ENCODE measurements around the gene PIGX.

PIGX gene

GRCh38 chr3:196772897-196773296 is 60.7 kb downstream of the PIGX start:
- Histone ChIP-seq H3K4me3 (ENCODE audit: low read depth, low read length) (no peak overlapping the region), H3K9me3 (ENCODE audit: control insufficient read depth, insufficient read depth, low read length) (no peaks in the 10 kb centered on the region), H3K27me3 (ENCODE audit: control insufficient read depth, insufficient read depth, low read length) (no peaks in the 10 kb centered on the region), H3K4me1 (ENCODE audit: control insufficient read depth, insufficient read depth, low read length) (peaks cover 5% of the 10 kb centered on the region), H3K36me3 (ENCODE audit: control insufficient read depth, insufficient read depth, low read length) (peaks cover 3% of the 10 kb centered on the region), H3K9ac (ENCODE audit: low read depth, low read length) (no peak overlapping the region)

DNA sequence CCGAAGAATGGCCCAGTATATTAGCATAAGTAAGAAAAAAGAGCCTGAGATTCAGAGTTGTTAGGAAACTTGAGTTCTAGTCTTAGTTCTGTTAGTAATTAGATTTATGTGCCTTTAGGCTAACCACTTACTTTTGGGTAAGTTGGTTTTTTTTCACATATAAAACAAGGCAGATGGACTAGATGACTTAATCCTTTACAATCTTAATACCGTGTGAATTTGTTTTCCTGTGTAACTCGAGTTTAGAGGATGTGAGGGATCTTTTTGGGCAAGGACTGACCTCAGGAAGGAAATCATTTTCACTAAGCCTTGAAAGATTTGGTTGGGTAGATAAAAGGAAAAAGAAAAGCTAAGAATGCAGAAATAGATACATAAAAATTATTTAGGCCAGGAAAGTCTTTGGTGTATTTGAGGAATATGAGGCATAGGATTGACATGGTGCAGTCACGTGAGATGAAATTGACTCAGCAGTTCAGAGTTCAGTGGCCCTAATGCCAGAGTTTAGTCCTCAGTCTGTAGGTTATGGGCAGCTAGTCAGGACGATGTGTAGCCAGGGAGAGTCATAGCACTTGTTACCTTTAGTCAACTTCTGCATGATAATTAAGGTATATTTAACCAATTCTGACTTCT is 62.1 kb downstream of the PIGX start:
- H3K9me3 ChIP-seq (ENCODE audit: control insufficient read depth, insufficient read depth, low read length), result no peaks in the 10 kb centered on the region
- H3K27me3 ChIP-seq (ENCODE audit: control insufficient read depth, insufficient read depth, low read length), result no peaks in the 10 kb centered on the region
- H3K4me3 ChIP-seq (ENCODE audit: low read depth, low read length), result no peak overlapping the region
- H3K36me3 ChIP-seq (ENCODE audit: control insufficient read depth, insufficient read depth, low read length), result peaks cover under 1% of the 10 kb centered on the region
- no peak overlapping the region for H3K9ac ChIP-seq (ENCODE audit: low read depth, low read length)
- peaks cover 5% of the 10 kb centered on the region for H3K4me1 ChIP-seq (ENCODE audit: control insufficient read depth, insufficient read depth, low read length)

DNA sequence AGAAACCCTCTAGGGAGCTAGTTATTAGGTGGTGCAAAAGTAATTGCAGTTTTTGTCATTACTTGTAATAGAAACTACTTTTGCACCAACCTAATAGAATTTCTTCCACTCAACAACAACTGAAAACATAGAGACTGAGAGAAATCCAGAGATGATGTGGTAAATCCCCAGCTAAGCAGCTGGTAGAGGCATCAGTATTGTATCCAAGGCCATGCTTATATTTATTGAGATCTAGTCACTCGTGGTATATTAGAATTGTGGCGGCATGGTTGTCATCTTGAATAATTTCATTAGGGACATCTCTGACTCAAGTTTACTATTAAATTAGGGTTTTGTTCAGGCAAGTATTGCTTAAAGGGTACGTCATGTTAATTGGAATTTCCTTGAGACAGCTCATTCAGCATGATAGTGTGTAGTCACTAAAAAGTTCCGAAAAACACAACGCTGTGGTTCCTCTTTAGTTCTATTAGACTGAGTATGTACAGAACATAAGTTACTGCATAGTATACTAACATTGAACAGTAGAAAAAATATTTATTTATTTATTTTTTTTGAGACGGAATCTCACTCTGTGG is 62.8 kb downstream of the PIGX start:
- Histone ChIP-seq H3K36me3 (ENCODE audit: control insufficient read depth, insufficient read depth, low read length) (peaks cover 6% of the 10 kb centered on the region), H3K9ac (ENCODE audit: low read depth, low read length) (no peak overlapping the region), H3K4me3 (ENCODE audit: low read depth, low read length) (no peak overlapping the region), H3K27me3 (ENCODE audit: control insufficient read depth, insufficient read depth, low read length) (no peaks in the 10 kb centered on the region), H3K4me1 (ENCODE audit: control insufficient read depth, insufficient read depth, low read length) (peaks cover 5% of the 10 kb centered on the region), H3K9me3 (ENCODE audit: control insufficient read depth, insufficient read depth, low read length) (peaks cover 3% of the 10 kb centered on the region)

- H3K9me3 ChIP-seq (ENCODE audit: control insufficient read depth, insufficient read depth, low read length), result peaks cover 4% of the 10 kb centered on the region
- H3K27me3 ChIP-seq (ENCODE audit: control insufficient read depth, insufficient read depth, low read length), result no peaks in the 10 kb centered on the region
Observed at GRCh38 chr3:196775938-196776337, 63.8 kb downstream of the PIGX start.

GRCh38 chr3:196777836-196778235 is 65.7 kb downstream of the PIGX start:
- Histone ChIP-seq H3K9ac (ENCODE audit: low read depth, low read length) (no peak overlapping the region), H3K27me3 (ENCODE audit: control insufficient read depth, insufficient read depth, low read length) (no peaks in the 10 kb centered on the region), H3K36me3 (ENCODE audit: control insufficient read depth, insufficient read depth, low read length) (peaks cover 10% of the 10 kb centered on the region), H3K9me3 (ENCODE audit: control insufficient read depth, insufficient read depth, low read length) (peaks cover 4% of the 10 kb centered on the region), H3K4me3 (ENCODE audit: low read depth, low read length) (no peak overlapping the region), H3K4me1 (ENCODE audit: control insufficient read depth, insufficient read depth, low read length) (no peaks in the 10 kb centered on the region)

More at GRCh38 chr3:196775938-196776337, 63.8 kb downstream of the PIGX start:
- peaks cover 9% of the 10 kb centered on the region for H3K36me3 ChIP-seq (ENCODE audit: control insufficient read depth, insufficient read depth, low read length)
- no peak overlapping the region for H3K4me3 ChIP-seq (ENCODE audit: low read depth, low read length)
- H3K4me1 ChIP-seq (ENCODE audit: control insufficient read depth, insufficient read depth, low read length), result peaks cover 5% of the 10 kb centered on the region
- no peak overlapping the region for H3K9ac ChIP-seq (ENCODE audit: low read depth, low read length)

DNA sequence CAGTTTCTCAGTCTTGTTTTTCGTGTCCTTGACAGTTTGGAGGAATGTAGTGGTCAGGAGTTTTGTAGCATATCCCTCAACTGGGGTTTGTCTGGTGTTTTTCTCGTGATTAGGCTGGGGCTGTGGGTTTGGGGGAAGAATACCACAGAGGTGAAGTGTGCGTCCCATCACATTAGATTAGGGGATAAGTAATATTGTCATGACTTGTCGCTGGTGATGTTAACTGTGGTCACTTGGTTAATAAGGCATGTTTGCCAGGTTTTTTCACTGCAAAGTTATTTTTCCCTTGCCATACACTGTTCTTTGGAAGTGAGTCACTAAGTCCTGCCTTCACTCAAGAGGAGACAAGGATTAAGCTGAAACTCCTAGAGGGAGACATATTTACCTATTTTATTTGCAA is 66.6 kb downstream of the PIGX start:
- H3K9me3 ChIP-seq (ENCODE audit: control insufficient read depth, insufficient read depth, low read length), result peaks cover 4% of the 10 kb centered on the region
- H3K9ac ChIP-seq (ENCODE audit: low read depth, low read length), result no peak overlapping the region
- no peaks in the 10 kb centered on the region for H3K4me1 ChIP-seq (ENCODE audit: control insufficient read depth, insufficient read depth, low read length)
- no peak overlapping the region for H3K4me3 ChIP-seq (ENCODE audit: low read depth, low read length)
- peaks cover 14% of the 10 kb centered on the region for H3K36me3 ChIP-seq (ENCODE audit: control insufficient read depth, insufficient read depth, low read length)
- no peaks in the 10 kb centered on the region for H3K27me3 ChIP-seq (ENCODE audit: control insufficient read depth, insufficient read depth, low read length)

DNA sequence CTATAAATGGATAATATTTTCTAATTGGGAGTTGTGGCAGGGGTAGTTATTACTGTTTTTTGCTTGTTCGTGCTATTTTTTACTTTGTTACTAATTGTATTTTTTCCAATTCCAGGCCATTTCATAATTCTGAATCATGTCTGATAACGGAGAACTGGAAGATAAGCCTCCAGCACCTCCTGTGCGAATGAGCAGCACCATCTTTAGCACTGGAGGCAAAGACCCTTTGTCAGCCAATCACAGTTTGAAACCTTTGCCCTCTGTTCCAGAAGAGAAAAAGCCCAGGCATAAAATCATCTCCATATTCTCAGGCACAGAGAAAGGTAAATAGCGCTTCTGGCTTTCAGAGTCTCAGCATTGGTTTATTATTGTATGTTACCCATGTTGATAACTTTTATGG is 70.3 kb downstream of the PIGX start:
- H3K27me3 ChIP-seq (ENCODE audit: control insufficient read depth, insufficient read depth, low read length), result no peaks in the 10 kb centered on the region
- no peaks in the 10 kb centered on the region for H3K4me1 ChIP-seq (ENCODE audit: control insufficient read depth, insufficient read depth, low read length)
- peaks cover 4% of the 10 kb centered on the region for H3K9me3 ChIP-seq (ENCODE audit: control insufficient read depth, insufficient read depth, low read length)
- H3K4me3 ChIP-seq (ENCODE audit: low read depth, low read length), result no peak overlapping the region
- H3K9ac ChIP-seq (ENCODE audit: low read depth, low read length), result no peak overlapping the region
- H3K36me3 ChIP-seq (ENCODE audit: control insufficient read depth, insufficient read depth, low read length), result peaks cover 14% of the 10 kb centered on the region

Data from iPS-15b (cell line).